A673 (cell line): ENCODE results near the gene GRM1.

Experiments
- EZH2 ChIP-seq: fragments of 200-600 bp; sonication (generic); IDR thresholded peaks from 2 replicates; pipeline ENCODE4 v1.6.1; 2017; ENCODE audit warnings: borderline replicate concordance, low read depth, mild to moderate bottlenecking, mixed read lengths, antibody characterized with exemption, low read length; ENCODE audit not compliant: poor library complexity, severe bottlenecking
- TF ChIP-seq, protein P1 (sequence below): fragments of 300-800, 200-600 bp; sonication (generic); conservative IDR thresholded peaks from 2 replicates; pipeline ENCODE4 v1.5.1; 2017; ENCODE audit warnings: low read depth, mild to moderate bottlenecking, antibody characterized with exemption, low read length, moderate library complexity, mixed read lengths

DNA sequence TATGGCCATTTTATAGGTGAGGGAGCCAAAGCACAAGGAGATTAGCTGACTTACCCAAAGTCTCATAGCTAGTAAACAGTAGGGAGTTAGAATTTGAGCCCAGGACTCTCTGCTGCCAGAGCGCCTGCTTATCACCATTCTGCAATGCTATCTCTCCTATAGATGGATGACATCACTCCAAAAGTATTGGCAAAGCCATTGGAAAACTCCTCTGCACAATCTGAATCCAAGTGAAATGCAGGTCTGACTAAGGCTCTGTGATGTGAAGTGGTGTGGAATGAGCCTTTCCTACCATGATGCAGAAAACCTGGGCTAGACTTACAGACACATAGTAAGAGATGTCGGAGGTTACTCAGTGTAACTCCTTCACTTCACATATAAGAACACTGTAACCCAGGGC, 106.3 kb downstream of the GRM1 start:
- TF ChIP-seq, protein P1, sequence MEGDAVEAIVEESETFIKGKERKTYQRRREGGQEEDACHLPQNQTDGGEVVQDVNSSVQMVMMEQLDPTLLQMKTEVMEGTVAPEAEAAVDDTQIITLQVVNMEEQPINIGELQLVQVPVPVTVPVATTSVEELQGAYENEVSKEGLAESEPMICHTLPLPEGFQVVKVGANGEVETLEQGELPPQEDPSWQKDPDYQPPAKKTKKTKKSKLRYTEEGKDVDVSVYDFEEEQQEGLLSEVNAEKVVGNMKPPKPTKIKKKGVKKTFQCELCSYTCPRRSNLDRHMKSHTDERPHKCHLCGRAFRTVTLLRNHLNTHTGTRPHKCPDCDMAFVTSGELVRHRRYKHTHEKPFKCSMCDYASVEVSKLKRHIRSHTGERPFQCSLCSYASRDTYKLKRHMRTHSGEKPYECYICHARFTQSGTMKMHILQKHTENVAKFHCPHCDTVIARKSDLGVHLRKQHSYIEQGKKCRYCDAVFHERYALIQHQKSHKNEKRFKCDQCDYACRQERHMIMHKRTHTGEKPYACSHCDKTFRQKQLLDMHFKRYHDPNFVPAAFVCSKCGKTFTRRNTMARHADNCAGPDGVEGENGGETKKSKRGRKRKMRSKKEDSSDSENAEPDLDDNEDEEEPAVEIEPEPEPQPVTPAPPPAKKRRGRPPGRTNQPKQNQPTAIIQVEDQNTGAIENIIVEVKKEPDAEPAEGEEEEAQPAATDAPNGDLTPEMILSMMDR: no peak
- no peak for TF ChIP-seq EZH2
